GM06990 (cell line): ENCODE results near the gene CASKIN2.

Experiments
- DNase-seq: peaks from one replicate; pipeline ENCODE4 v3.0.0-alpha.2; 2011; ENCODE audit not compliant: insufficient read length; ENCODE audit errors: extremely low read depth
- H3K27me3 ChIP-seq: replicated peaks from 2 replicates; pipeline ENCODE4 v1.6.0; 2011; ENCODE audit warnings: low read length; ENCODE audit not compliant: control insufficient read depth, insufficient read depth
- H3K36me3 ChIP-seq: 2 replicates; pipeline ENCODE4 v1.5.1; 2011; ENCODE audit warnings: low read length; ENCODE audit not compliant: control insufficient read depth, insufficient read depth
- H3K4me3 ChIP-seq: replicated peaks from 2 replicates; pipeline ENCODE4 v1.5.1; 2011; ENCODE audit warnings: low read depth, mild to moderate bottlenecking, control low read depth, low read length
- CTCF ChIP-seq: IDR thresholded peaks from 2 replicates; pipeline ENCODE4 v1.5.1; 2011; ENCODE audit warnings: low read length, control low read depth, mild to moderate bottlenecking, inconsistent platforms; ENCODE audit not compliant: insufficient read depth, poor library complexity, severe bottlenecking

The CASKIN2 gene

GRCh38 chr17:75516255-75516618 lies 900 bp upstream of the CASKIN2 start, which contains the start of gene TSEN54:
TSEN54 (plus strand) TSS chr17:75516528; CDS start chr17:75516561, 33 bp downstream.
- Histone ChIP-seq H3K4me3 (peak within 1 kb of the TSS; percentile 87), H3K36me3 (peaks cover 2% of the 10 kb centered on the region), H3K27me3 (no peaks in the 10 kb centered on the region; the same call in 1 of the 2 replicates)
- no peak for TF ChIP-seq CTCF
- peak; percentile 94 for DNase-seq

- Histone ChIP-seq H3K4me3 (peak overlapping the region; percentile 68), H3K27me3 (no peaks in the 10 kb centered on the region; the same call in 1 of the 2 replicates), H3K36me3 (peaks cover 2% of the 10 kb centered on the region)
- DNase-seq: no peak
- no peak for TF ChIP-seq CTCF
Measured at GRCh38 chr17:75514919-75515495, 330 bp downstream of the CASKIN2 start.

GRCh38 chr17:75514299-75514918 lies 928 bp downstream of the CASKIN2 start:
- peak overlapping the region; percentile 68 for H3K4me3 ChIP-seq

GRCh38 chr17:75513641-75514000 lies 1.7 kb downstream of the CASKIN2 start:
- no peak for DNase-seq
- H3K27me3 ChIP-seq: no peaks in the 10 kb centered on the region; the same call in 1 of the 2 replicates
- no peak for TF ChIP-seq CTCF
- H3K36me3 ChIP-seq: no peaks in the 10 kb centered on the region
- no peak overlapping the region for H3K4me3 ChIP-seq

More at GRCh38 chr17:75514299-75514918, 928 bp downstream of the CASKIN2 start:
- peaks cover 2% of the 10 kb centered on the region for H3K36me3 ChIP-seq
- no peaks in the 10 kb centered on the region; the same call in 1 of the 2 replicates for H3K27me3 ChIP-seq
- no peak for TF ChIP-seq CTCF
- no peak for DNase-seq

- no peaks in the 10 kb centered on the region for H3K36me3 ChIP-seq
- TF ChIP-seq CTCF: no peak
- no peak overlapping the region for H3K4me3 ChIP-seq
- DNase-seq: no peak
- H3K27me3 ChIP-seq: no peaks in the 10 kb centered on the region; the same call in 1 of the 2 replicates
Measured at GRCh38 chr17:75512926-75513640, 2.3 kb downstream of the CASKIN2 start.
